DND-41 (cell line): ENCODE results near the gene PAN3.

Experiments
- EZH2 ChIP-seq: IDR thresholded peaks from 3 replicates; pipeline ENCODE4 v1.6.1; 2012; ENCODE audit warnings: borderline replicate concordance, low read depth, mild to moderate bottlenecking, moderate library complexity, low read length, inconsistent platforms; ENCODE audit not compliant: severe bottlenecking
- TF ChIP-seq, protein P1 (sequence below): IDR thresholded peaks from 2 replicates; pipeline ENCODE4 v1.5.1; 2012; ENCODE audit warnings: borderline replicate concordance, low read length, moderate library complexity, mild to moderate bottlenecking; ENCODE audit not compliant: poor library complexity, severe bottlenecking; ENCODE audit errors: extremely low read depth

GRCh38 chr13:28220166-28220565, 81.8 kb downstream of the PAN3 start:
- TF ChIP-seq, protein P1, sequence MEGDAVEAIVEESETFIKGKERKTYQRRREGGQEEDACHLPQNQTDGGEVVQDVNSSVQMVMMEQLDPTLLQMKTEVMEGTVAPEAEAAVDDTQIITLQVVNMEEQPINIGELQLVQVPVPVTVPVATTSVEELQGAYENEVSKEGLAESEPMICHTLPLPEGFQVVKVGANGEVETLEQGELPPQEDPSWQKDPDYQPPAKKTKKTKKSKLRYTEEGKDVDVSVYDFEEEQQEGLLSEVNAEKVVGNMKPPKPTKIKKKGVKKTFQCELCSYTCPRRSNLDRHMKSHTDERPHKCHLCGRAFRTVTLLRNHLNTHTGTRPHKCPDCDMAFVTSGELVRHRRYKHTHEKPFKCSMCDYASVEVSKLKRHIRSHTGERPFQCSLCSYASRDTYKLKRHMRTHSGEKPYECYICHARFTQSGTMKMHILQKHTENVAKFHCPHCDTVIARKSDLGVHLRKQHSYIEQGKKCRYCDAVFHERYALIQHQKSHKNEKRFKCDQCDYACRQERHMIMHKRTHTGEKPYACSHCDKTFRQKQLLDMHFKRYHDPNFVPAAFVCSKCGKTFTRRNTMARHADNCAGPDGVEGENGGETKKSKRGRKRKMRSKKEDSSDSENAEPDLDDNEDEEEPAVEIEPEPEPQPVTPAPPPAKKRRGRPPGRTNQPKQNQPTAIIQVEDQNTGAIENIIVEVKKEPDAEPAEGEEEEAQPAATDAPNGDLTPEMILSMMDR: no peak
- no peak for TF ChIP-seq EZH2
